H9 (cell line): ENCODE measurements around the gene KCNJ16. TPM values are rescaled to one million over a fixed set of nuclear protein-coding genes. Genes with fewer than 3 reads are reported as not detected.

Experiments
- DNase-seq: peaks from one replicate; pipeline ENCODE4 v3.0.0-alpha.2; 2017
- H2AFZ ChIP-seq: one replicate; pipeline ENCODE4 v1.6.1; 2013; ENCODE audit warnings: mild to moderate bottlenecking, low read length, control low read depth, moderate library complexity
- H2AK5ac ChIP-seq: 2 replicates; pipeline ENCODE4 v1.6.1; 2013; ENCODE audit warnings: low read length, control low read depth, mixed read lengths; ENCODE audit not compliant: insufficient read length
- H2BK120ac ChIP-seq: one replicate; pipeline ENCODE4 v1.6.1; 2013; ENCODE audit warnings: low read depth, mild to moderate bottlenecking, low read length, control low read depth, inconsistent platforms; ENCODE audit not compliant: poor library complexity, severe bottlenecking
- H2BK12ac ChIP-seq: 2 replicates; pipeline ENCODE4 v1.6.1; 2013; ENCODE audit warnings: low read length, control low read depth, mixed read lengths, low read depth; ENCODE audit not compliant: insufficient read length
- H2BK15ac ChIP-seq: 2 replicates; pipeline ENCODE4 v1.6.1; 2013; ENCODE audit warnings: low read depth, low read length, control low read depth
- H2BK20ac ChIP-seq: one replicate; pipeline ENCODE4 v1.6.1; 2013; ENCODE audit warnings: low read depth, mild to moderate bottlenecking, low read length, control low read depth, inconsistent platforms; ENCODE audit not compliant: poor library complexity, severe bottlenecking
- H2BK5ac ChIP-seq: 2 replicates; pipeline ENCODE4 v1.6.1; 2013; ENCODE audit warnings: low read length, control low read depth, mixed read lengths; ENCODE audit not compliant: insufficient read length
- H3K14ac ChIP-seq: 2 replicates; pipeline ENCODE4 v1.6.1; 2013; ENCODE audit warnings: low read length, control low read depth; ENCODE audit not compliant: insufficient read depth
- H3K18ac ChIP-seq: 2 replicates; pipeline ENCODE4 v1.6.1; 2013; ENCODE audit warnings: low read depth, mild to moderate bottlenecking, mixed read lengths, low read length, control low read depth; ENCODE audit not compliant: insufficient read length
- H3K23ac ChIP-seq: 2 replicates; pipeline ENCODE4 v1.6.1; 2013; ENCODE audit warnings: low read length, control low read depth, mixed read lengths, low read depth; ENCODE audit not compliant: insufficient read length
- H3K23me2 ChIP-seq: 2 replicates; pipeline ENCODE4 v1.6.1; 2013; ENCODE audit warnings: low read depth, mild to moderate bottlenecking, mixed read lengths, low read length, control low read depth; ENCODE audit not compliant: insufficient read length, poor library complexity, severe bottlenecking
- H3K27ac ChIP-seq: 2 replicates; pipeline ENCODE4 v1.5.1; 2013; ENCODE audit warnings: low read length, control low read depth, mixed read lengths, low read depth; ENCODE audit not compliant: insufficient read length
- H3K27me3 ChIP-seq: 2 replicates; pipeline ENCODE4 v1.6.1; 2013; ENCODE audit warnings: low read length, control low read depth, inconsistent platforms; ENCODE audit not compliant: insufficient read depth
- H3K4ac ChIP-seq: 2 replicates; pipeline ENCODE4 v1.6.1; 2013; ENCODE audit warnings: low read depth, mild to moderate bottlenecking, control low read depth, inconsistent platforms, low read length, moderate library complexity
- H3K4me1 ChIP-seq: 2 replicates; pipeline ENCODE4 v1.6.1; 2013; ENCODE audit warnings: low read length, control low read depth, inconsistent platforms; ENCODE audit not compliant: insufficient read depth
- H3K4me2 ChIP-seq: 2 replicates; pipeline ENCODE4 v1.6.1; 2013; ENCODE audit warnings: low read length, control low read depth, mixed read lengths; ENCODE audit not compliant: insufficient read length, insufficient read depth
- H3K56ac ChIP-seq: 2 replicates; pipeline ENCODE4 v1.6.1; 2013; ENCODE audit warnings: low read depth, mild to moderate bottlenecking, mixed read lengths, low read length, control low read depth; ENCODE audit not compliant: insufficient read length
- H3K79me1 ChIP-seq: 2 replicates; pipeline ENCODE4 v1.6.1; 2013; ENCODE audit warnings: low read depth, mild to moderate bottlenecking, moderate library complexity, low read length, control low read depth, inconsistent platforms; ENCODE audit not compliant: insufficient read depth, poor library complexity, severe bottlenecking
- H3K79me2 ChIP-seq: 2 replicates; pipeline ENCODE4 v1.6.1; 2013; ENCODE audit warnings: low read length, control low read depth, inconsistent platforms; ENCODE audit not compliant: insufficient read depth
- H3K9ac ChIP-seq: 2 replicates; pipeline ENCODE4 v1.6.1; 2013; ENCODE audit warnings: low read length, control low read depth, mixed read lengths; ENCODE audit not compliant: insufficient read length; ENCODE audit errors: extremely low read depth
- H3K9me3 ChIP-seq: one replicate; pipeline ENCODE4 v1.6.1; 2013; ENCODE audit warnings: low read depth, low read length, inconsistent platforms; ENCODE audit not compliant: control insufficient read depth
- H3T11ph ChIP-seq: one replicate; pipeline ENCODE4 v1.6.1; 2013; ENCODE audit warnings: mild to moderate bottlenecking, low read length, control low read depth, inconsistent platforms
- H4K20me1 ChIP-seq: one replicate; pipeline ENCODE4 v1.6.1; 2013; ENCODE audit not compliant: control insufficient read depth, insufficient read length, insufficient read depth
- H4K5ac ChIP-seq: 2 replicates; pipeline ENCODE4 v1.6.1; 2013; ENCODE audit warnings: low read depth, mild to moderate bottlenecking, mixed read lengths, low read length, control low read depth; ENCODE audit not compliant: insufficient read length
- H4K8ac ChIP-seq: replicated peaks from 2 replicates; pipeline ENCODE4 v1.6.1; 2013; ENCODE audit warnings: low read length, control low read depth, mixed read lengths, low read depth; ENCODE audit not compliant: insufficient read length
- H4K91ac ChIP-seq: 2 replicates; pipeline ENCODE4 v1.6.1; 2013; ENCODE audit warnings: low read depth, mild to moderate bottlenecking, moderate library complexity, mixed read lengths, low read length, control low read depth; ENCODE audit not compliant: insufficient read length
- H3K27ac Mint-ChIP-seq, 3 experiments: 2 replicates in 2 of 3; 3 replicates in 1 of 3; pipeline ENCODE4 v1.8.0; 2020 to 2021; ENCODE audit warnings: mixed read lengths in 3 of 3, mild to moderate bottlenecking in 1 of 3, moderate library complexity in 1 of 3
- H3K27me3 Mint-ChIP-seq: 2 replicates; pipeline ENCODE4 v1.8.0; 2021; ENCODE audit warnings: low read depth, mild to moderate bottlenecking, moderate library complexity, mixed read lengths
- H3K36me3 Mint-ChIP-seq, 3 experiments: 2 replicates in 2 of 3; 3 replicates in 1 of 3; pipeline ENCODE4 v1.8.0; 2020 to 2021; ENCODE audit warnings: low read depth in 3 of 3, mixed read lengths in 3 of 3; ENCODE audit not compliant: insufficient read depth in 1 of 3
- H3K4me1 Mint-ChIP-seq, 2 experiments: 2 replicates each; pipeline ENCODE4 v1.8.0; 2020; ENCODE audit warnings: mixed read lengths in 2 of 2
- H3K4me3 Mint-ChIP-seq, 2 experiments: 2 replicates in 1 of 2; 3 replicates in 1 of 2; pipeline ENCODE4 v1.8.0; 2020 to 2021; ENCODE audit warnings: mild to moderate bottlenecking in 2 of 2, mixed read lengths in 2 of 2, moderate library complexity in 1 of 2
- H3K9me3 Mint-ChIP-seq, 2 experiments: 2 replicates in 1 of 2; 3 replicates in 1 of 2; pipeline ENCODE4 v1.8.0; 2020; ENCODE audit warnings: mild to moderate bottlenecking in 2 of 2, mixed read lengths in 2 of 2, moderate library complexity in 1 of 2
- total RNA-seq: library from RNA; stranded (reverse); gene quantifications from 2 replicates; pipeline ENCODE4 v1.2.1, GENCODE V29; 2021
- TF ChIP-seq, protein P1 (sequence below): fragments of 200-600 bp; sonication (generic); conservative IDR thresholded peaks from 3 replicates; pipeline ENCODE4 v1.8.0; 2021; ENCODE audit warnings: antibody characterized with exemption, mild to moderate bottlenecking

KCNJ16 gene
- total RNA-seq, 1 experiment from 2014 or later: not detected

DNA sequence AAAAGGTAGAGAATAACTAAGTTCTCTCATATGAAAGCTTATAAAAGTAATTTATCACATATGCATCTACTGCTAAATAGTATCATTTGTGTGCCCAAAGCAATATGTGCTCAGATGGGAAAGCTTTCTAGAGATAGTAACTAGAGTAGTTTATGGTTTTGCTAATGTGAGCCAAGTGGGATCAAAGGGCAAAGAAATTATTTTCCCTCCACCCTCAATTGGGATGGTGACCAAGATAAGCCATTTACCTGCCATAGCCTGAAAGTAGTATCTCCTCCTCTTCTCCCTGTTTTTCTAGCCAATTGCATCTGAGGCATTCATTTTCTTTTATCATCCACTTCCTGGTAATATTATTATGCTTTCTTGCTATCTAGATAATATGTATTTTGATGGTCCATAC, 41.9 kb upstream of the KCNJ16 start:
- H2AFZ ChIP-seq: no peak overlapping the region
- Mint-ChIP-seq H3K36me3 (no peaks in the 10 kb centered on the region; a peak in 2 of 7 replicates), H3K27me3 (no peaks in the 10 kb centered on the region), H3K4me3 (no peak overlapping the region), H3K27ac (no peak overlapping the region), H3K9me3 (no peaks in the 10 kb centered on the region; a peak in 1 of 5 replicates), H3K4me1 (peaks cover 0 to 6% of the 10 kb centered on the region in 2 experiments; a peak in 2 of 4 replicates)
- no peak overlapping the region for H3K4me2 ChIP-seq
- H3K79me1 ChIP-seq: no peaks in the 10 kb centered on the region
- no peaks in the 10 kb centered on the region for H3K27me3 ChIP-seq
- H3K56ac ChIP-seq: no peak overlapping the region
- H3K14ac ChIP-seq: no peak overlapping the region
- no peaks in the 10 kb centered on the region for H3K79me2 ChIP-seq
- H4K20me1 ChIP-seq: no peaks in the 10 kb centered on the region
- H3K23ac ChIP-seq: no peak overlapping the region
- TF ChIP-seq, protein P1, sequence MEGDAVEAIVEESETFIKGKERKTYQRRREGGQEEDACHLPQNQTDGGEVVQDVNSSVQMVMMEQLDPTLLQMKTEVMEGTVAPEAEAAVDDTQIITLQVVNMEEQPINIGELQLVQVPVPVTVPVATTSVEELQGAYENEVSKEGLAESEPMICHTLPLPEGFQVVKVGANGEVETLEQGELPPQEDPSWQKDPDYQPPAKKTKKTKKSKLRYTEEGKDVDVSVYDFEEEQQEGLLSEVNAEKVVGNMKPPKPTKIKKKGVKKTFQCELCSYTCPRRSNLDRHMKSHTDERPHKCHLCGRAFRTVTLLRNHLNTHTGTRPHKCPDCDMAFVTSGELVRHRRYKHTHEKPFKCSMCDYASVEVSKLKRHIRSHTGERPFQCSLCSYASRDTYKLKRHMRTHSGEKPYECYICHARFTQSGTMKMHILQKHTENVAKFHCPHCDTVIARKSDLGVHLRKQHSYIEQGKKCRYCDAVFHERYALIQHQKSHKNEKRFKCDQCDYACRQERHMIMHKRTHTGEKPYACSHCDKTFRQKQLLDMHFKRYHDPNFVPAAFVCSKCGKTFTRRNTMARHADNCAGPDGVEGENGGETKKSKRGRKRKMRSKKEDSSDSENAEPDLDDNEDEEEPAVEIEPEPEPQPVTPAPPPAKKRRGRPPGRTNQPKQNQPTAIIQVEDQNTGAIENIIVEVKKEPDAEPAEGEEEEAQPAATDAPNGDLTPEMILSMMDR: no peak
- no peak overlapping the region for H2BK20ac ChIP-seq
- no peak overlapping the region for H2BK5ac ChIP-seq
- no peaks in the 10 kb centered on the region for H3K4me1 ChIP-seq
- no peak overlapping the region for H2BK15ac ChIP-seq
- no peak overlapping the region for H4K91ac ChIP-seq
- no peaks in the 10 kb centered on the region for H3K9me3 ChIP-seq
- no peaks in the 10 kb centered on the region for H3K23me2 ChIP-seq
- H3T11ph ChIP-seq: no peak overlapping the region
- no peak overlapping the region for H3K18ac ChIP-seq
- H2AK5ac ChIP-seq: no peak overlapping the region
- H4K8ac ChIP-seq: no peak overlapping the region
- H2BK120ac ChIP-seq: no peak overlapping the region
- H3K4ac ChIP-seq: no peak overlapping the region
- no peak overlapping the region for H3K27ac ChIP-seq
- no peak for DNase-seq
- no peak overlapping the region for H4K5ac ChIP-seq
- H2BK12ac ChIP-seq: no peak overlapping the region
- H3K9ac ChIP-seq: no peak overlapping the region
